Raji (cell line): Measurements from ENCODE around the gene HMG20A.

ENCODE experiments used
- POLR2A ChIP-seq: IDR thresholded peaks from 2 replicates; pipeline ENCODE4 v1.6.1; 2011; ENCODE audit warnings: low read depth, low read length, control low read depth; ENCODE audit not compliant: insufficient read depth

The HMG20A gene

GRCh38 chr15:77475898-77476297 is 55.2 kb downstream of the HMG20A start:
- TF ChIP-seq POLR2A: no peak

- TF ChIP-seq POLR2A: no peak
These were observed 56.3 kb downstream of the HMG20A start for GRCh38 chr15:77476995-77477394.

- no peak for TF ChIP-seq POLR2A
These were observed 57.4 kb downstream of the HMG20A start for GRCh38 chr15:77478051-77478450.

DNA sequence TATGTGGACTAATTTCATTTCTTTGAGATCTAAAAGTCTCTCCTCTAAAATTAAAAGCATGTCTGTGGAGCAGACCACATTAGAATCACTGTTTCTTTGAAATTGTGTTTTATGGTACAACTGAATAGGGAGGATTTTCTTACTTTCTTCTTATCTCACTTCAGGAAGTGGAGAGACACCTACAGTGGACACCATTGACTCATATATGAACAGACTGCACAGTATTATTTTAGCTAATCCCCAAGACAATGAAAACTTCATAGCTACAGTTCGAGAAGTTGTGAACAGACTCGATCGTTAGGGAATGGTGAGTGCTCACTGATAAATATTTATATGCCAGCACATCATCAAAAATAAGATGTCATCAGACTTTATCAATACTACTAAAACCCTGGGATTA is 58.3 kb downstream of the HMG20A start:
- TF ChIP-seq POLR2A: no peak

GRCh38 chr15:77480859-77481633 is 60.4 kb downstream of the HMG20A start:
- no peak for TF ChIP-seq POLR2A

DNA sequence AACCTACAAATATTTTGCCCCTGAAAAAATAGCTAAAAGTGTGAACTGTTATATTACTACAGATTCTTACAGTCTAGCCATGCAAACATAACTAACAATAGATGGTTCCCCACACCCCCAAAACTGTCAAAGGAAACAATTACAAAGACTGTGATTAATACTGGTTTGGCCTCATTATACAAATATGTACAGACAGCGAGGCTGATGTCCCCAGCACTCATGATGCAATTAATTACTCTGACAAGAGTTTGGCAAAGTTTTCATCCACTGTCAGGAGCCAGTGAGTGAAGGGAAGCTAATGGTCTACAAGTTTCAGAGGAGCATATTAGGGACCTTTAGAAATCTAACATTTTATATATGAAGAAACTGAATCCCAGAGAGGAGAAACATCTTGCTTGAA is 61.0 kb downstream of the HMG20A start:
- no peak for TF ChIP-seq POLR2A

GRCh38 chr15:77482570-77482969 is 61.9 kb downstream of the HMG20A start:
- TF ChIP-seq POLR2A: no peak

- TF ChIP-seq POLR2A: no peak
These were observed 62.9 kb downstream of the HMG20A start for GRCh38 chr15:77483425-77484140.

DNA sequence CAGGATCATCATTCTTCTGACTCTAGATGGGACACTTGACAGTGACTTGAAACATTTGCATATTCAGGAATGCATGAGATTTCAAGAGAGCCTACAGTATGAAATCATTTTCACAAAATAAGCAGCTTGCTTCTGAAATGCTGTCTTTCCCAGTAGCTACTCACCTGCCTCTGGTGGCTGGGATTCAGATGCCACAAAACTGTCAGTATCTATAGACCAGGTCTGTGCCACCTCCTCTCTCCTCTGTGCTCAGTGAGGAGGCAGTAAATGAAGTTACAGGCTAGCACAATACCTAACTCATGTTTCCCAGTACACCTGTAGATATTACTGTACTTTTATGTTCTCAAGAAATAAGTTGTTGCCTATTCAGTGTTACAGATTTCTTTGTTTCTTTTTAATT is 64.3 kb downstream of the HMG20A start:
- no peak for TF ChIP-seq POLR2A

DNA sequence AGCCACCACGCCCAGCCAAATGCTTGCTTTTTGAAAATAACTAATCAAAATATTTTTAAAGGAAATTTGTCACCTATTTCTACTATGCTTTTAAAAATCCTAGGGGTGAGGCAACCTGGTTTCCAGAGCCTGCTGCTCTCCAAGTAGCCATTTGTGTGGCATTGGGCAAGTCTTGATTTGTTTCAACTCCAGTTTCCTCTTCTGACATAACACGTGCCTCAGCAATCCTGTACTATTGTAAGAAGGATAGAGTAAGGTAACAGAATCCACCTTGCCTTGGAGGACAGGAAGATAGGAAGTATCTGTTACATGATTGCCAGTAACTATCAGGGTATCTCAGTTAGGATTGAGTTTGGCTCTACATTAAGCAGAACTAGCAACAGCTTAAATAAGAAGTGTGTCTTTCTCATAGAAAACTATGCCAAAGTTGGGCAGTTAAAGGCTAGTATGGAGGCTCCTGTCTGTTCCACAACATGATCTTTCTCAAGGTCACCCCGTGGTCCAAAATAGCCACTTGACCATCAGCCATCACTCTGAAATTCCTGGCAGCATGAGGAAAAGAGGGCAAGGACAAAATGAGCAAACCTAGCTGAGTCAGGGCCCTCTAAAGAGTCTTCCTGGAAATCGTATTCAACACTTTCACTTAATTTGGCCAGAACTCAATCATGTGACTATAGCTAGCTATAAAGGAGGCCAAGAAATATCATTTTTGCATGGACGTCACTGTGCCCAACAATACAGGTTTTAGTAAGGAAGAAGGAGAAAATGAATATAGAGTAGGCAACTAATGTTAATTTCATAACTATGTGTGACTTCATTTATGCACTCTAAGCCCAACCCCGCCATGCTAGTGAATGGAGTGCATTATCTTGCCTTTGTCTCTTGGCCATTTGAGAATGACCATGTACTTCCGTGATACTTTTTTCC is 66.1 kb downstream of the HMG20A start:
- no peak for TF ChIP-seq POLR2A

DNA sequence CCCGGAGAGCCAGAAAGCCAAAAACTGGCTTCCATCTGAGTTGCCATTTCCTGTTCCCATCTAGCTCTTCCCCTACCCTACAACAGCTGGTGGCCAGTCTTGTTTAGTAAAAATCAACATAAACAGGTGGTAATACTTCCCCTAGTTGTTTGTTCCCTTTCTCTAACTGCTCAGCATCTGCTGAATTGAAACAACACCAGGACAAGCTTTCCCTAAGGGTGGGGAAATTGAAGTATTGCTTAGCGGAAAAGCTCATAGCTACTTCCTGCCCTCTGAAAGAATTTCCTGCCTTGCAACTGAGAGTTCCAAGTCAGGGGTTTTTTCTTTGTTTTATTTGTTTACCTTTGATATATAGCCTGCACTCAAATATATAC is 66.8 kb downstream of the HMG20A start:
- no peak for TF ChIP-seq POLR2A

DNA sequence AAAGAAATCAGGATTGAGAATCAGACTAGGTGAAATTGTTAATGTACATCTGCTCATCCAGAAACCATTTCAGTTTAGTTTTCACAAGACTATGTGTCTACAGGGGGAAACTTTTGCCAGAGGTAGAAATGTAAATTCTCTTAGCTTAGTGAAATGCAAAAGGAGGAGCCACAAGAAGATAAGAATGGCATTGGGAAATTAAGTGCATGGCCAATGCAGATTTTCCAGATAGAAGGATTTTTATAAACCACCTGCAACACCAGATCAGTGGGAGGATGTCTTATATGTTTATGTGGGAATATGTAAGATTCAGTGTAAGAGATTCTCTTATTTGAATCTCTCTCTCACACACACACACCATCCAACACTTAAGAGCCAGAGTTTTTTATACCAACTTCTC is 67.2 kb downstream of the HMG20A start:
- TF ChIP-seq POLR2A: no peak

DNA sequence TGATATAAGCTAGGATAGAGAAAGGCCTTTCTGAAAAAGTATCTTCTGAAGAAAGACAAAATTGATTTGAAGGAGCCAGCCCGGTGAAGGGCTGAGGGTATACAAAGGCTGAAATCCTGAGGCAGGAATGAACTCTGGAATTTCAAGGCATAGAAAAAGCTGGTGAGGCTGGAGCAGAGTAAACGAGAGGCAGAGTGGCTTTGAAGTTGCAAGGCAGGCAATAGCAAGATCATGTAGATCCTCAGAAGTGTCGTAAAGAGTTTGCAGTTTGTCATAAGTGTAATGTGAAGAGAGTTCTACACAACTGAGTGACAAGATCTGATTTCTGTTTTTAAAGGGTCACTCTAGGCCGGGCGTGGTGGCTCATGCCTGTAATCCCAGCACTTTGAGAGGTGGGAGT is 69.0 kb downstream of the HMG20A start:
- TF ChIP-seq POLR2A: no peak

DNA sequence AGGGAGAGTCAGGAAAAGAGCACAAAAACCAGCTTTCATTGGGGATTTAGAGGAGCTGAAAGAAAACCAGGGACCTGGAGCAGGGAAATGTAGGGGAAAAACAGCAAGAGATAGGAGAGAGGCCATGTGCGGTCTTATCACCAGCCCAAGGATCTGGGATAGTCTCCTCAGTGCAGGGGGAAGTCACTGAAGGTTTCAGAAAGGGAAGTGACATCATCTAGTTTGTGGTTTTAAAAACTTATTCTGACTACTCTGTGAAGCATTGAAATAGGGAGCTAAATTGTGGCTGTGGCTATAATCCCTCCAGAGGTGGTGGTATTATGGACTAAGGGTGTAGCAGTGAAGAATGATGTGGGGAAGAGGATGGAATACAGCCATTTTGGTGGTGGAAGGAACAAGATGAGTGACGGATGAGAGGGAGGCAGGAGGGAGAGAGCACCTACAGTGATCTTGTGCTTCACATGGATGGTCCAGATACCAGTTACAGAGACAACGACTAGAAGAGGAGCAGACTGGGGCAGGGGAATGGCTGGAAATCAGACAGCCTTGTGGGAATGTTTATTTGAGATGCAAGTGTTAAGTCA is 72.7 kb downstream of the HMG20A start:
- no peak for TF ChIP-seq POLR2A

DNA sequence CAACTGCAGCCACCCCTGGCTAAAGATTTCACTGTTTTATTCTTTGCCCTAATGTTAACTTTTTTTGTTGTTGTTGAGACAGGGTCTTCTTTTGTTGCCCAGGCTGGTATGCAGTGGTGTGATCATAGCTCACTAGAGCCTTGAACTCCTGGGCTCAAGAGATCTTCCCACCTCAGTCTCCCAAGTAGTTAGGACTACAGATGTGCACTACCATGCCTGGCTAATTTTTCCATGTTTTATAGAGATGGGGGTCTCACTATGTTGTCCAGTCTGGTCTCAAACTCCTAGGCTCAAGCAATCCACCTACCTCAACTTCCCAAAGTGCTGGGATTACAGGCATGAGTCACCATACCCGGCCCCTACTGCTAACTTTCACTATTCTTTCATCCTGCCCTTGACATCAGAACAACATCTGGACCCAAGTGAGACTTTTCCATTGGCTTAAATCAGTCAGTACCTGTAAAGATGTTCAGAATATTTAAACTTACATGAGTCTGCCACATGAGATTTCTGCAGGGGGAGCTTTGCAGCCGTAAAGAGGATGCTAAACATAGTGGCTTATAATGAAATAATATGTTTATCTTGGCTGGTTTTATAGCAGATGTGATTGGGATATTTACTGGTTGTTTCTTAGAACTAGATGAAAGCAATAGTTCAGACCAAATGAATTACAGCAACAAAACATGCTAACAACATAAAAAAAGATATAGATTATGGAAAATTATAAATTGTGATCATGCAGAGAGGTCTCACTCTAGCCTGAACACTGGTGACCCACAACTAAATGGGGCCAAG is 73.6 kb downstream of the HMG20A start:
- no peak for TF ChIP-seq POLR2A

- no peak for TF ChIP-seq POLR2A
These were observed 74.3 kb downstream of the HMG20A start for GRCh38 chr15:77494964-77495363.
